Measurements from ENCODE around the gene PPP1R12B. TPM values are rescaled to one million over a fixed set of nuclear protein-coding genes. Genes with fewer than 3 reads are reported as not detected.
"Not testable (repeated sequence)": the region's sequence is repeated elsewhere in the genome, so short reads cannot be mapped to it uniquely, and the experiment has no call there.

The PPP1R12B gene
- total RNA-seq, 1 donor = 40.1 TPM

DNA sequence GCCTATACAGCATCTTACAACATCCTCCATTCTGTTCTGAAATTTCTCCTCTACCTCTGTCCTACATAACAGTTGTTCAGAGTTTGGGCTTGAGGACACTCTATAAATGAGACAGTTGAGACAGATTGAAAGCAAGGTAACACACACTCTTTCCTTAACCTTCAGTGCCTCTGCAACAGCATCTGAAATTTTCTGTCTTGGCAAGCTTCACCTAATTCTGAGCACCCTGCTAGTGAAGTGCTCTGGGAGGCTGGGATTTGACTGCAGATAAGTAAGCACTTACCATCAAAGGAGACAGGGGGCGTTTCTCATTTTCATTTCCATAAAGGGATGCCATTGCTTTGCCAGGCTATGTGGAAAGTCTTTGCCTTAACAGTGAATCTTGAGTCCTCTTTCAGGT lies 53.3 kb downstream of the PPP1R12B start:
- not testable (repeated sequence) for DNase-seq (ENCODE audit: low read depth in 2 of 3, low spot score in 2 of 3)

DNA sequence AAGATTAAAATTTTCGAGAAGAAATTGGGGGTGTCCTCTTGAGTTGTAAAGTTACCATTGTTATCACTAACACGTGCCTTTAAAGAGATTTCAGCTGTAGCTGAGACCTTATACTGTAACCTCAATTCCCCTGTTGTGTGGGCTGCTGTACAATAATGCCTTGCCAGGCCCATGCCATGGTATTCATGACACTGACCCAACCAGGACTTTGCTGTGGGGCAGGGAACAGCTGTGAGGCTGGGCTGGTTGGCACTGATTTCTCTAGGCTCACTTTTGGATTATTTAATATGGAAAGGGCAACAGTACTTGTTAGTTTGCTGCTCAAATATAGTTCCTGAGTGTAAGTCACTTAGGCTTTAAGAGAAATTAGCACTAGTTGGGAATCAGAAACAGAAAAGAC lies 54.9 kb downstream of the PPP1R12B start:
- not testable (repeated sequence) for DNase-seq (ENCODE audit: low read depth in 2 of 3, low spot score in 2 of 3)

DNA sequence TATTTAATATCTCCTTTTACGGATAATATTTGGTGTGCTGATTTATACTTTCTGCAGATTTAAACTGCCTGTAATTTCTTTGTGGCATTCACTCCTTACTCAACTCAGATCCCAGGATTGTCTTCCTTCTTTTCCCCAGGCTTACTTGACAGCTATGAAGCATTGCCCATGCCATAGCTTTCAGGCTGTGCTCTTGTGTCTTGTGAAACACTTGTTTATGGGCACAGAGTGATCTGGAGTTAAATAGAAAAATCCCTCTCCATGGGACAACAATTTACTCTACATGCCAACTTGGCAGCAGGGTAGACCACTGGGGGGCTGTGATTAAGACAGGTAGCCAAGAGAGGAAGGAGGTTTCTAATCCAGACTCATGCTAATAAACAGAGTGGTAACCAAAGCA lies 57.4 kb downstream of the PPP1R12B start:
- no peak for DNase-seq (ENCODE audit: low read depth in 2 of 3, low spot score in 2 of 3)

DNA sequence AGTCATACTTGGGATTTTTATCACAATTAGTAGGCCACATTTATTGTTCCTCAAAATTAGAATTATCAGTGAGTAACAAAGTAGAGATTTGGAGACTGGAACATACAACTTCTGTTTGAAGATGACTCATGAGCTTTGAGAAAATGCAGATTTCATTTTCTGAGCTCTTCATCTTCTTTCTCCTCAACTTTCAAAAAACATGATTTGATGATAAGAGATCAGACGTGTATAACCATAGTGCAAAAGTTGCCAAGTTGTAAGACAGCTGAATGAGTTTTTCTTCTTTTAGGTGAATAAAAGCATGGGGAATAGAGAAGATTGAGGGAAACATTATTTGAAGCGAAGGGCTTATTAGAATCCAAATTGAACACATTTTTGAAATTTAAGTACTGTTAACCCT lies 58.4 kb downstream of the PPP1R12B start:
- DNase-seq (ENCODE audit: low read depth in 2 of 3, low spot score in 2 of 3) = peak in 1 of 3 donors; percentile 1

DNA sequence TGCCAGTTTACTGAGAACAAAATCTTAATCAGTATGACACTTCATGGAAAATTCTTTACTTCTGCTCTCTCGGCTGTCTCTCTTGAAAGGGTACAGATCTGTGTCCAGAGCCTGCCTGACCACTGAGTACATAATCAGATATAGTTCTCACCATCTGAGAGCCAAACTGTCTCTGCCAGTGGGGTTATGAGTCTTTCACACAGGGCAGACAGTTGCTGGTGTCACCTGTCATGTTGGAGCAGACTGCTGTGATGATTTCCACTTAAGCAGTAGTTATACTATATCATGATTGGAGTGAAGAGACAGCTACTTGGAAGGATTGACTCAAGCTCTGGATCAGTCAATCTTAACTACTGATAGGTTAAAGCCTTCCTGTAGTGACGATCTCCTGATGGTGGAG lies 58.9 kb downstream of the PPP1R12B start:
- not testable (repeated sequence) for DNase-seq (ENCODE audit: low read depth in 2 of 3, low spot score in 2 of 3)

DNA sequence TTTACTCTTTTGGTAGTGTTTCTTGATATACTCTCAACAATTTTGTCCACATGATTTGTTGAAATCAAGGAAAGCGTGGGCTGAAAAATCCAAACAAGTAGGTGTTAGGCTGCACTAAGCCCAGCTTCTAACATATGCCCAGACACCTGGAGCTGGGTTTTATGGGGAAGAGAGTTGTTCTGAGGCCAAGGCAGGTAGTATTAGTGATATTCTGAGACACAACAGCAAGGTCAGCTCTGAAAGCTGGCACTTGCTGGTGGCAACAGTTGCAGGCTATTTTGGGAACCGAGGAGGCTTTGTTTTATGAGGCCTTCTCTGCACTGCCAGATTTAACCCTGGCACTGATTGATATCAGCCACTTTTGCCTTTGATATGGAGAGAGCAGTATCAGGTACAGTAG lies 61.8 kb downstream of the PPP1R12B start:
- DNase-seq (ENCODE audit: low read depth in 2 of 3, low spot score in 2 of 3) = not testable (repeated sequence)

DNA sequence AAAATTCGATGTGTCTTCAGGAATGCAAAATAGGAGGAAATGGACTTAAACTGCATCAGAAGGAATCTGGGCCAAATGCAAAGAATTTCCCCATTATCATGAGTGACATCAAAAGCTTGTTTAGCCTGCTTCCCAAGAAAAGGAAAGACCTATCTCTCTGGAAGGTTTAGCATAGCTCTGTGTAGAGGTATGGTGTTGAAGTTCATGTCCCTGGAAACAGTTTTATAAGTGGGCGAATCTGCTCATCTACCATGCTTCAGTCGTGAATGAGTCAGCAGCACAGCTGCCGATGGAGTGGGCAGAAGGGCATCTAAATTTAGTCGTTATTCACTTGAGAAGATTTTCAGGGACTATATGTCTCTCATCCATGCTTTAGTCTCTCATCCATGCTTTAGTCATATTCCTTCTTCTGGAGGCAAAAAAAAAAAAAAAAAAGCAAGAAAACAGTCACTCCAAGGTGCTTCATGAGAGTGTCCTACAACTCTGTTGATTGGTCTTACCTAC lies 62.4 kb downstream of the PPP1R12B start:
- DNase-seq (ENCODE audit: low read depth in 2 of 3, low spot score in 2 of 3) = not testable (repeated sequence)

DNA sequence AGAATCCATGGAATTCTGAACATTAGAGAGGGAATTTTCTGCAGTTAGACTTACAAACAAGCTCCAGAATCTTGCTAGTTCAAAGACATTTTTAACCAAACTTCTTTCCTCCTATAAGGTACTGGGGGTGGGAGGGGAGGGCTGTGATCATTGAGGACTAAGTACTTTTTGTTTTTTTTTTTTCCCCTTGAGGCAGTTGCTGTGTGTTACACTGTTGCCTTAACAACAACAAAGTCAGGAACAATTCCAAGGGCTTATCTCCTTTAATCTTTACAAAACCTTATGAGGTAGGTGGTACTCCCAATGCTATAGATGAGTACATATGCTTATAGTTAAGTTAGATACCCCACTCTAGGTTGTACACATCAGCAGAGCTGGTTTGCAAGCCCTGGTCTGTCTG lies 62.9 kb downstream of the PPP1R12B start:
- DNase-seq (ENCODE audit: low read depth in 2 of 3, low spot score in 2 of 3) = no peak

DNA sequence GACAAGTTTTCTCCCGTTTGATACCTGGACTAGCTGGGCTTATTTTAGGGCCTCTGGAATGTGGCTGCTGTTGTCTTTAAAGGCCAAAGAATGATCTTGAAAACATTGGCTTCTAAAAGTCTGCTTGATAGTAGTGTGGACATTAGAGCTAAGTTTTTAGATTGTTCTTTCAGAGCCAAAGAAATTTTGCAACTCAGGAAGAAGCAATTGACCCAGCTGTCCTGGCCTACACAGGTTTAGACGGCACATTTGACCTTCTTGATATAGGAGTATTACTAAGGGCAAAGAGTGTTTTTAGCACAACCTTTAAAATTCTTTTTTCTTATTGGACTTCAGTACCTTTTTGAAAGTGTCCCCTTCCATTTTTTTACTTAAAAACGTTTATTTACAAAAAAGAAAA lies 63.9 kb downstream of the PPP1R12B start:
- not testable (repeated sequence) for DNase-seq (ENCODE audit: low read depth in 2 of 3, low spot score in 2 of 3)

DNA sequence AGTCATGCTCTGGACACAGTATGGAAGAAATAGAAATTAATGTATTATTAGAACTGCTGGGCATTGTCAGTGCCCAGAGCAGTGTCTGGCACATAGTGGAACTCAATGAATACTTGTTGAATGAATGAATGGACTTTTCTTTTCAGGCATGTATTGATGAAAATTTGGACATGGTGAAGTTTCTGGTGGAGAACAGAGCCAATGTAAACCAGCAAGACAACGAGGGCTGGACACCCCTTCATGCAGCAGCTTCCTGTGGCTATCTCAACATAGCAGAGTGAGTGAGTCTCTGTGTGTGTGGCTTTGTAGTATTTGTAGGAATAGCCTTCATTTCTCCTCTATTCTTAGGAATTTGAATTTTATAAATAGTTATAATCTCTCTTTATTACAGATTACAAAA lies 68.1 kb downstream of the PPP1R12B start:
- DNase-seq (ENCODE audit: low read depth in 2 of 3, low spot score in 2 of 3) = no peak

DNA sequence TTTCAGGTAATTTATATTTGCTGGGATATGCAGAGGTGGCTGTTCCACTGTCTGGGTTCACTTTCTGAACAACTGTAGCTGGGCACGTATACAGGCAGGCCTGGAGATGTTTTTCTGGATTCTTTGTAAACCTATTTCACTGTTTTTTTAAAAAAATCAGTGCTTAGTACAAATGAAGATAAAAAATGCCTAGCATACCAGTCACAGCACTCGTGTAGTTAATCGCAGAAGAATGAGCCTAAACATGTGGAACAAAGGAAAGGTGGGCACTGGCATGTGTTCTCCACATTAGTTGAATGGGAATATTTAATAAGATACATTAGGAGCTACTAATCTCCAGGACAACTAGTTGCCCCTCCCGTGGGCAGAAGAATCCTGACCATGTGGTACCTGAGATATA lies 68.6 kb downstream of the PPP1R12B start:
- not testable (repeated sequence) for DNase-seq (ENCODE audit: low read depth in 2 of 3, low spot score in 2 of 3)

DNA sequence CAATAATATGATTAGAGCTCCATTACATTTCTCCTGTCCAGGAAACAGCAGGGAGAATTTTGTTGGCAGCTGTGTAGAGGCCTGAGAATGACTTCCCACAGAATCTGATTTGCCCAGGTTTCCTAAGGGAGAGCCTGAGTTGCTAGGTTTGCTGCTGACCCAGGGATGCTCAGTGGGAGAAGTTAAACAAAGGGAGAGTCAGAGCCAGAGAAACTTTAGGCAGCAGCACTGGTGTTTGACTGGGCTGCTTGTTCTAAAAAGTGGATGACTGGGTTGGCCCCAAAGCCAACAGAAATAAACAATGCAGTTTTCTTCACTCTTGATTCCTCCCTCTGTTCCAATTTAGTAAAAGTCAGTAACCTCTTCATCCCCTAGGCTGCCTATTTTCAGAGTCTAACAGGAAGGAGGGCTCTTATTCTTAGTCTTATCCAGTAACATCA lies 69.3 kb downstream of the PPP1R12B start:
- DNase-seq (ENCODE audit: low read depth in 2 of 3, low spot score in 2 of 3) = not testable (repeated sequence)

DNA sequence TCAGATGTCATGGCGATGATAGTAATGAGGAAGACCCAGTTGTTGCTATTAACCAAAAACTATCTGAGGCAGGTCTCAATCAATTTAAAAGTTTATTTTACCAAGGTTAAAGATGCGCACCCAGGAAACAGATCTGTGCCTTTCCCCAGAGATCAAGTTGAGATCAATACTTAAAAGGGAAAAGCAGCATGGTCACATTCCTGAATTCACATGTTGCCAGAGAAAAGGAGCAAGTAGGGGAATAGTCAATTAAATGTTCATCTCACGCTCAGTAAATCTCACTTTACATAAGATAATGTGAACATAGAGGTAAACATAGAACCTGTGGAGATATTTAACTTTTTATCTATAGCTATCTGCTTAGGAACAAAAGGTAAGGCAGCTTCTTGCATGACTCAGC lies 71.2 kb downstream of the PPP1R12B start:
- not testable (repeated sequence) for DNase-seq (ENCODE audit: low read depth in 2 of 3, low spot score in 2 of 3)

DNA sequence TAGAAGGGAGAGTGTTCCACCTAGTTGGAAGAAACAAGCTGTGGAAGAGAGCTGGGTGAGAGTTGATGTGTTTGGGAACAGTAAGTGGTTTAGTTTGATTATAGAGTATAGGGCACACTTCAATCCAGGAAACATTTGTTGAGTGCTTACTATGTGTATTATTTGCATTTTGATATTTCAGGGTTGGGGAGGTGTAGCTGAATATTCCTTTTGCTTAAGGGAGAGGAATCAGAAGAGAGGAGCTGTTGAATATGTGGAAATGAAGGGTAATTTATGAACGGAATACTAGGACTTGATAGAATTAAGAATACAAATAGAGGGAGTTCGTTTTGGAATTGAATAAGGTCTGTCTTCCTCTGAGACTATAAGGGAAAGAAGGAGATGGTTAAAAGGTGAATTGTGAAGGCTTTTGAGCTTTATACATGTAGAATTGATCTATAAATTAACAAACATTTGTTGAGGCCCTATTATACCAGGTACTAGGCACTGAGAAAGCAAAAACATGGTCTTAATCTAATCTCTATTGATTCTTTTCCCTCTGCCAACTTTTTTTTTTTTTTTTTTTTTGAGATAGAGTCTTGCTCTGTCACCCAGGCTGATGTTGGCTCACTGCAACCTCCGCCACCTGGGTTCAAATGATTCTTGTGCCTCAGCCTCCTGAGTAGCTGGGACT lies 72.1 kb downstream of the PPP1R12B start:
- DNase-seq (ENCODE audit: low read depth in 2 of 3, low spot score in 2 of 3) = not testable (repeated sequence)

DNA sequence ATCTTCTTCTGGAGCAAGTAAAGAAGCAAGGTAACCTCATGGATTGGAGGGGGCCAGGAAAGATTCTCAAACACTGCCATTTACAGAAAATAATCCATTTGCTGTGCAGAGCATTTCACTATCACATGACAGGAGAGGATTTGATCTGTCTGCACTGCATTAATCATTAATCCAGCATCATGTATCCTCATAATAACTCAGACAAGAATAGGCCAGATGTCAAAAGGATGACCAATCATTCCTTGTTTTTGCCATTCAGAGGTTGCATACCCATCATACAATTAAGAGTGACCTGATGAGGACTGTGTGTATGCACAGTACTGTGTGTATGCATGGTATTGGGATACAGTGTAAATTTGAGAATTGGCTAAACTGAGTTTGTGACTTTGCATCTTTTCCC lies 74.2 kb downstream of the PPP1R12B start:
- not testable (repeated sequence) for DNase-seq (ENCODE audit: low read depth in 2 of 3, low spot score in 2 of 3)

DNA sequence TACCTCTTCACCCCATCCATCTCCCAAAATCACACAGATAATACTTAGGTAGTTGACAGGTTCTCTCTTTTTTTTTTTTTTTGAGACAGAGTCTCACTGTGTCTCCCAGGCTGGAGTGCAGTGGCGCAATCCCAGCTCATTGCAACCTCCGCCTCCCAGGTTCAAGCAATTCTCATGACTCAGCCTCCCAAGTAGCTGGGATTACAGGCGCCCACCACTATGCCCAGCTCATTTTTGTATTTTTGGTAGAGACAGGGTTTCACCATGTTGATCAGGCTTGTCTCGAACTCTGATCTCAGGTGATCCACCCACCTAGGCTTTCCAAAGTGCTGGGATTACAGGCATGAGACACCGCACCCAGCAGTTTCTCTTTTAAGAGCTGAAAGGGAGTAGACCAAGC lies 75.8 kb downstream of the PPP1R12B start:
- DNase-seq (ENCODE audit: low read depth in 2 of 3, low spot score in 2 of 3) = not testable (repeated sequence)

DNA sequence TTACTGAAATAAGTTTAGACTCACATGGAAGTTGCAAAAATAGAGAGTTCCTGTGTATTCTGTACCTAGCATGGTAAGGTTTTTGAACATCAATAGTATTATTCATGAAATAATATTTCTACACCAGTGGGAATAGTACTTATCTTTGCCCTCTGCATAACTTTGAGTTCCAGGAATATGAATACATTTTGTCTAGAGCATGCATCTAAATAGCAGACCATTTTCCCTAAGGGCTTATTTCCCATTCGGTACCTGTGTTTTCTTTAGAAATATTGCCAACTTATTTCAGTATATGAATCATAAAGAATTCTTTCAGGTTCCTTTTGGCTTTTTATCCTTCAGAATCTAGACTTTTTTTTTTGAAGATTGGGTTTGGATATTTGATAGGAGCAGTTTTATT lies 81.6 kb downstream of the PPP1R12B start:
- DNase-seq (ENCODE audit: low read depth in 2 of 3, low spot score in 2 of 3) = not testable (repeated sequence)

DNA sequence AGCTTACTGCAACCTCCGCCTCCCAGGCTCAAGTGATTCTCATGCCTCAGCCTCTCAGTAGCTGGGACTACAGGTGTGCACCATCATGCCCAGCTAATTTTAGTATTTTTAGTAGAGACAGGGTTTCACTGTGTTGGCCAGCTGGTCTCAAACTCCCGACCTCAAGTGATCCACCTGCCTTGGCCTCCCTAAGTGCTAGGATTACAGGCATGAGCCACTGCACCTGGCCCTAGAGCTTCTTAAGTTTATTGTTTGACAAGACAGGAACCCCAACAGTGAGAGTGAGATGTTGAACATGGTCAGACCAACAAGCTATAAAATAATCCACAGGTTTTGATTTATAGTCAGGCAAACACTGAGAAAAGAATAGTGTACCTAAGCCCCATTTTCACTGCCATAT lies 83.8 kb downstream of the PPP1R12B start:
- not testable (repeated sequence) for DNase-seq (ENCODE audit: low read depth in 2 of 3, low spot score in 2 of 3)

DNA sequence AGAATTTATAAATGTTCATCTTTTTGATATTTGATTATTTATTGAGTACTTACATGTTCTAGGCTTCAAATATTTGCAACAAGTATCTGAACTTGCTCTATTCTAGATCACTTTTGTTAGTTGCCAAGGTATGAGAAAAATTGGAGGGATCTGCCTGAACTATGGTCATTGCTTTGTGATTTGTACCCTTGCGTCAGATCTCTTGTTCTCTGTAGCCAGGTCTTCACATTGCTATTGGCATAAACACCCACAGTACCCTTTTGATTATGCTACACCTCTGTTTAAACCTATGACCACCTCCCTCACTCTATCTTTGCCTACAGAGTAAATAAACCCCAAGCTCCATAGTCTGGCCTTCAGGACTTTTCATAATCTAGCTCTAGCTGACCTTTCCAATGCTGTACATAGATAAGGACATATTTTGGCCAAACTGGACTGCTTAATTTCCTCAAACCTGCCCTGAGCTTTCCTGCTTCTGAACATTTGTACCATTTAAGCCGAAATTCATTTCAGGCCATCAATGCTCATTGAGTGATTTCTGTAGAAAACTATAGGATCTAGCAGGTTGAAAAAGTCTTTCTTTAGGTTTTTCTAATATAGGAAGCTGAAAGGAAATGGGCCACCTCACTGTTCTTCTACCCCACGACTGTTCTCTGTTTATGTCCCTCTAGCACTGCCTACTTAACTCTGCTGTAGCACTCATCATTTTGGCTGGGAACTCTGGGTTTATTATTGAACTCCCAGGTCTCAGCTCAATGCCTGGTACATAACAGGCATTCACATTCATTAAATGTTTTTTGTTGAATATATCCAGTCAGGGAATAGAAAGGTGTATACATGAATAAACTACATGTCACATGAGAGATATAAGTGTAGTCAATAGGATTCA lies 84.9 kb downstream of the PPP1R12B start:
- DNase-seq (ENCODE audit: low read depth in 2 of 3, low spot score in 2 of 3) = no peak

DNA sequence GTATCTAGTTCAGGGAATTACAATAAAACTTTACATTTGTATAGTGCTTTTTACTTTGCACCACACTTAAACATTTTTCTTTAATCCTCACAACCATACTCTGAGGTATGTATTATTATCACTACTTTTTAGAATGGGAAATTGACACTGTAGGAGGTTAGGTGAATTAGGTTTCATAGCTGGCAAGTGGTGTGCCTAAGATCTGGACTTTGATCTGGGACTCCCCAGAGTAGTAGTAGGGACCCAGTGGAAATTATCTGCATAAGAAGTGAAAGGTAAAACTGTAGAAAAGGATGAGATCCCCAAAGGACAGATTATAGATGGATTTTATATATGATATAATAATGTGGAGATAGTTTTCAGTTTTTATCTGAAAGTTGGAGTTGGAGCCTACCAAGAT lies 85.6 kb downstream of the PPP1R12B start:
- no peak for DNase-seq (ENCODE audit: low read depth in 2 of 3, low spot score in 2 of 3)

DNA sequence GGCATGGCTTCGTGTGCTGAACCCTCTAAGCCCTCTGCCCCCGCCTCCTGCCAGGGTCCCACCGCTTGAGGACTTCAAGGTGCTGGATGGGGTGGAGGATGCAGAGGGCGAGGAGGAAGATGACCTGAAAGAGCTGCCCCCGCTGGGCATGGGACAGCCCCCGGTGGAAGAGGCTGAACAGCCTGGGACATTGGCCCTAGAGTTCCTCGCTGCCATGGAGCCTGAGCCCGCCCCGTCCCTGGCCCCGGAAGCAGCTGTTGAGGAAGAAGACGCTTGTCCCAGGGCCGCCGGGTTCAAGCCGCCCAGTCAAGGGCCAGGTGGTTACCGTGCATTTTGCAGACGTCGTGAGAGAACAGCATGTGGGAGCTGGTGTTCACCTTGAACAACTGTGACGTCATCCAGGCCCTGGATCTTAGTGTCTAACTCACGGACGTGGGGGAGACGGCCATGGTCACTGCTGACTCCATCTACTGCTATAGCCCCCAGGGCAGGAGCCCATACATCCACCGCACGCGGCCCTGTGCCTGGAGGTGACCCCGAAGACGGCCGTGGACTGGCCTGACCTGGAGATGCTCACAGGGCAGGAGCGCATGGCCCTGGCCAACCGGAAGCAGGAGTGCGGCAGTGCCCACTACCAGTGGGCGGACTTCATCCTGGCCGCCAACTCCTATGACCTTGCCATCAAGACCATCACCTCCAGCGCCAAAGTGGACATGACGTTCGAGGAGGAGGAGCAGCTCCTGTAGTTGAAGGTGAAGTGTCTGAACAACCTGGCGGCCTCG lies 90.1 kb downstream of the PPP1R12B start:
- no peak for DNase-seq (ENCODE audit: low read depth in 2 of 3, low spot score in 2 of 3)

Measured in hematopoietic multipotent progenitor cell (in vitro differentiated cells).